HepG2 (cell line): ENCODE data around the gene GTF3C5. TPM values are rescaled to one million over a fixed set of nuclear protein-coding genes. Genes with fewer than 3 reads are reported as not detected.

Experiments used
- ETV6 ChIP-seq: sonication (generic); formaldehyde crosslinking; conservative IDR thresholded peaks from 2 replicates; pipeline ENCODE4 v1.4.0; 2020; ENCODE audit warnings: missing genetic modification reagents
- FOXP1 ChIP-seq, 2 experiments: fragments of 450-650 bp in 1 of 2; IDR thresholded peaks; 2 replicates each; pipeline ENCODE4 v1.6.1; 2017 to 2018; ENCODE audit warnings: antibody characterized with exemption in 1 of 2
- GLI4 ChIP-seq: sonication (generic); formaldehyde crosslinking; IDR thresholded peaks from 2 replicates; pipeline ENCODE4 v1.5.1; 2020; ENCODE audit warnings: missing genetic modification reagents, mild to moderate bottlenecking, moderate library complexity, borderline replicate concordance
- HMG20B ChIP-seq: conservative IDR thresholded peaks from 2 replicates; pipeline ENCODE4 v1.6.1; 2016; ENCODE audit warnings: missing genetic modification reagents, missing compliant biosample characterization
- HNRNPLL ChIP-seq: fragments of 200-400 bp; formaldehyde crosslinking; IDR thresholded peaks from 2 replicates; pipeline ENCODE4 v1.6.1; 2017; ENCODE audit warnings: mild to moderate bottlenecking, low read depth, low read length; ENCODE audit not compliant: poor library complexity, severe bottlenecking
- HNRNPUL1 ChIP-seq: fragments of 200-400 bp; formaldehyde crosslinking; IDR thresholded peaks from 2 replicates; pipeline ENCODE4 v1.6.1; 2017; ENCODE audit warnings: low read depth, mild to moderate bottlenecking, low read length, moderate library complexity
- NCOA5 ChIP-seq: sonication (generic); formaldehyde crosslinking; IDR thresholded peaks from 2 replicates; pipeline ENCODE4 v1.4.0; 2020; ENCODE audit warnings: missing genetic modification reagents
- NPAS2 ChIP-seq: sonication (generic); formaldehyde crosslinking; IDR thresholded peaks from 2 replicates; pipeline ENCODE4 v1.8.0; 2022; ENCODE audit warnings: mild to moderate bottlenecking, missing genetic modification reagents, borderline replicate concordance
- SALL1 ChIP-seq: sonication (generic); formaldehyde crosslinking; IDR thresholded peaks from 2 replicates; pipeline ENCODE4 v1.8.0; 2022; ENCODE audit warnings: mild to moderate bottlenecking, missing genetic modification reagents
- SRSF4 ChIP-seq: fragments of 200-400 bp; formaldehyde crosslinking; IDR thresholded peaks from one replicate; pipeline ENCODE4 v1.6.1; 2018; ENCODE audit warnings: mild to moderate bottlenecking, low read depth, low read length, moderate library complexity; ENCODE audit not compliant: poor library complexity, severe bottlenecking
- TAF15 ChIP-seq: fragments of 200-400 bp; formaldehyde crosslinking; IDR thresholded peaks from one replicate; pipeline ENCODE4 v1.6.1; 2018; ENCODE audit warnings: mild to moderate bottlenecking, low read depth, low read length; ENCODE audit not compliant: poor library complexity, severe bottlenecking
- TCF7 ChIP-seq: sonication (generic); IDR thresholded peaks from 2 replicates; pipeline ENCODE4 v1.6.1; 2016; ENCODE audit warnings: antibody characterized with exemption, low read depth
- ZFP1 ChIP-seq: IDR thresholded peaks from 2 replicates; pipeline ENCODE4 v1.6.1; 2016
- ZFP36 ChIP-seq: fragments of 150-350 bp; IDR thresholded peaks from 2 replicates; pipeline ENCODE4 v1.6.1; 2018; ENCODE audit warnings: borderline replicate concordance, low read length, low read depth; ENCODE audit not compliant: partially characterized antibody
- ZNF263 ChIP-seq: sonication (generic); formaldehyde crosslinking; IDR thresholded peaks from 2 replicates; pipeline ENCODE4 v1.4.0; 2020; ENCODE audit warnings: missing genetic modification reagents
- ZNF441 ChIP-seq: sonication (generic); formaldehyde crosslinking; IDR thresholded peaks from 2 replicates; pipeline ENCODE4 v1.7.0; 2021; ENCODE audit warnings: missing genetic modification reagents, borderline replicate concordance
- ZNF570 ChIP-seq: sonication (generic); formaldehyde crosslinking; IDR thresholded peaks from 2 replicates; pipeline ENCODE4 v1.4.0; 2020; ENCODE audit warnings: mild to moderate bottlenecking, missing genetic modification reagents, borderline replicate concordance
- ZNF652 ChIP-seq: IDR thresholded peaks from 2 replicates; pipeline ENCODE4 v1.6.1; 2016; ENCODE audit warnings: low read depth, borderline replicate concordance
- ZNF781 ChIP-seq: sonication (generic); formaldehyde crosslinking; IDR thresholded peaks from 2 replicates; pipeline ENCODE4 v1.5.1; 2020; ENCODE audit warnings: borderline replicate concordance, mild to moderate bottlenecking, missing genetic modification reagents; ENCODE audit errors: not compliant biosample characterization
- ZNF891 ChIP-seq: sonication (generic); formaldehyde crosslinking; IDR thresholded peaks from 2 replicates; pipeline ENCODE4 v1.5.0; 2020; ENCODE audit warnings: mild to moderate bottlenecking, missing genetic modification reagents
- polyA plus RNA-seq, 8 experiments: library from polyadenylated mRNA; depleted of rRNA in 3 of 8; stranded (reverse) in 7 of 8; unstranded in 1 of 8; fragments of >200 nt; fragmentation: Illumina TruSeq in 4 of 8; extraction: Trizol in 4 of 8; gene quantifications; 2 replicates each; pipeline versions ENCODE4 v1.2.1 to v1.2.3, GENCODE V29; 2011 to 2016; ENCODE audit warnings: low read depth in 4 of 8, missing spikeins in 1 of 8, mixed read lengths in 1 of 8; ENCODE audit not compliant: insufficient read depth in 1 of 8
- total RNA-seq, 5 experiments: library from RNA; depleted of rRNA; stranded (reverse); fragments of >200 nt; fragmentation: Illumina TruSeq; extraction: Trizol; gene quantifications; 2 replicates each; pipeline ENCODE4 v1.2.3, GENCODE V29; 2016; ENCODE audit warnings: low read depth in 1 of 5
- TF ChIP-seq, protein P1 (sequence below): sonication (generic); formaldehyde crosslinking; IDR thresholded peaks from 2 replicates; pipeline ENCODE4 v1.8.0; 2023; ENCODE audit warnings: mild to moderate bottlenecking, missing genetic modification reagents
- TF ChIP-seq, protein P2 (sequence below): sonication (generic); formaldehyde crosslinking; IDR thresholded peaks from 2 replicates; pipeline ENCODE4 v1.4.0; 2020; ENCODE audit warnings: mild to moderate bottlenecking, missing genetic modification reagents, borderline replicate concordance
- TF ChIP-seq, protein P3 (sequence below): sonication (generic); formaldehyde crosslinking; IDR thresholded peaks from 2 replicates; pipeline ENCODE4 v1.5.0; 2020; ENCODE audit warnings: missing genetic modification reagents, mild to moderate bottlenecking, borderline replicate concordance
- TF ChIP-seq, protein P4 (sequence below): sonication (generic); formaldehyde crosslinking; IDR thresholded peaks from 2 replicates; pipeline ENCODE4 v1.4.0; 2020; ENCODE audit warnings: missing genetic modification reagents

GTF3C5 gene
- total and polyA plus RNA-seq, 2 of the 13 experiments (the other 11 are each of a cell fraction or from before 2014, with no cell fraction given) = 66.9 to 92.6 TPM

DNA sequence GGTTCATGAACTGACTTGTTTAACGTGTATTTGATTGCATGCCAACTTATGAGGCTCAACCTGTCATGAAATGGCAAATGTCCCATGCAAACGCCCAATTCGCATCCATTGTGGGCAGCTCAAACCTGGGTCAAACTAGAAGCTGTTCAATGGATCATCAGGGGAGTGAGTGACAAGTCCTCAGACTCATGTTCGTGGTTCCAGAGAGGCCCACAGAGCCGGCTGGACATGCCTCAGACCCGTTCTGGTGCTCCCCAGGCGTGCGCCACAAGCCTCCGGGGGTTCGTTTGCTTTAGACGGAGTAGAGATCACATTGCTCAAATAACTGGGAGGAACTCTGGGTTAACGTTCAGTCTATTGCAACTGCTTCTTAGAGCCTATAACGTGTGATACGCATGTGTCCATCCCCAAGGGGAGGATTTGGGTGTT, 37.3 kb upstream of the GTF3C5 start (continued):
- TF ChIP-seq, protein P1, sequence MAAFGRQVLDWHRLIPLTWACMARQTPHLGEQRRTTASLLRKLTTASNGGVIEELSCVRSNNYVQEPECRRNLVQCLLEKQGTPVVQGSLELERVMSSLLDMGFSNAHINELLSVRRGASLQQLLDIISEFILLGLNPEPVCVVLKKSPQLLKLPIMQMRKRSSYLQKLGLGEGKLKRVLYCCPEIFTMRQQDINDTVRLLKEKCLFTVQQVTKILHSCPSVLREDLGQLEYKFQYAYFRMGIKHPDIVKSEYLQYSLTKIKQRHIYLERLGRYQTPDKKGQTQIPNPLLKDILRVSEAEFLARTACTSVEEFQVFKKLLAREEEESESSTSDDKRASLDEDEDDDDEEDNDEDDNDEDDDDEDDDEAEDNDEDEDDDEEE (CRISPR knock-in tag) = no peak
- TF ChIP-seq ZNF570 (CRISPR knock-in tag) = no peak
- peak; percentile 62 for TF ChIP-seq HNRNPLL
- no peak for TF ChIP-seq ZFP36
- TF ChIP-seq HMG20B (CRISPR knock-in tag) = no peak
- no peak for TF ChIP-seq NPAS2 (CRISPR knock-in tag)
- TF ChIP-seq ZNF652 = no peak
- TF ChIP-seq ETV6 (CRISPR knock-in tag) = no peak
- TF ChIP-seq SALL1 = 0 out of 2 replicates have a peak, but pooled peaks have one; percentile 14
- 0 out of 2 replicates have a peak, but pooled peaks have one; percentile 22 for TF ChIP-seq ZNF891 (CRISPR knock-in tag)
- no peak for TF ChIP-seq NCOA5 (CRISPR knock-in tag)
- TF ChIP-seq ZFP1 = no peak
- TF ChIP-seq SRSF4 = no peak
- TF ChIP-seq, protein P2, sequence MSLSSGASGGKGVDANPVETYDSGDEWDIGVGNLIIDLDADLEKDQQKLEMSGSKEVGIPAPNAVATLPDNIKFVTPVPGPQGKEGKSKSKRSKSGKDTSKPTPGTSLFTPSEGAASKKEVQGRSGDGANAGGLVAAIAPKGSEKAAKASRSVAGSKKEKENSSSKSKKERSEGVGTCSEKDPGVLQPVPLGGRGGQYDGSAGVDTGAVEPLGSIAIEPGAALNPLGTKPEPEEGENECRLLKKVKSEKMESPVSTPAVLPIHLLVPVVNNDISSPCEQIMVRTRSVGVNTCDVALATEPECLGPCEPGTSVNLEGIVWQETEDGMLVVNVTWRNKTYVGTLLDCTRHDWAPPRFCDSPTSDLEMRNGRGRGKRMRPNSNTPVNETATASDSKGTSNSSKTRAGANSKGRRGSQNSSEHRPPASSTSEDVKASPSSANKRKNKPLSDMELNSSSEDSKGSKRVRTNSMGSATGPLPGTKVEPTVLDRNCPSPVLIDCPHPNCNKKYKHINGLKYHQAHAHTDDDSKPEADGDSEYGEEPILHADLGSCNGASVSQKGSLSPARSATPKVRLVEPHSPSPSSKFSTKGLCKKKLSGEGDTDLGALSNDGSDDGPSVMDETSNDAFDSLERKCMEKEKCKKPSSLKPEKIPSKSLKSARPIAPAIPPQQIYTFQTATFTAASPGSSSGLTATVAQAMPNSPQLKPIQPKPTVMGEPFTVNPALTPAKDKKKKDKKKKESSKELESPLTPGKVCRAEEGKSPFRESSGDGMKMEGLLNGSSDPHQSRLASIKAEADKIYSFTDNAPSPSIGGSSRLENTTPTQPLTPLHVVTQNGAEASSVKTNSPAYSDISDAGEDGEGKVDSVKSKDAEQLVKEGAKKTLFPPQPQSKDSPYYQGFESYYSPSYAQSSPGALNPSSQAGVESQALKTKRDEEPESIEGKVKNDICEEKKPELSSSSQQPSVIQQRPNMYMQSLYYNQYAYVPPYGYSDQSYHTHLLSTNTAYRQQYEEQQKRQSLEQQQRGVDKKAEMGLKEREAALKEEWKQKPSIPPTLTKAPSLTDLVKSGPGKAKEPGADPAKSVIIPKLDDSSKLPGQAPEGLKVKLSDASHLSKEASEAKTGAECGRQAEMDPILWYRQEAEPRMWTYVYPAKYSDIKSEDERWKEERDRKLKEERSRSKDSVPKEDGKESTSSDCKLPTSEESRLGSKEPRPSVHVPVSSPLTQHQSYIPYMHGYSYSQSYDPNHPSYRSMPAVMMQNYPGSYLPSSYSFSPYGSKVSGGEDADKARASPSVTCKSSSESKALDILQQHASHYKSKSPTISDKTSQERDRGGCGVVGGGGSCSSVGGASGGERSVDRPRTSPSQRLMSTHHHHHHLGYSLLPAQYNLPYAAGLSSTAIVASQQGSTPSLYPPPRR = no peak
- TF ChIP-seq ZNF441 (CRISPR knock-in tag) = no peak; the same call in 1 of the 2 replicates
- TF ChIP-seq ZNF781 (CRISPR knock-in tag) = no peak
- TF ChIP-seq, protein P3, sequence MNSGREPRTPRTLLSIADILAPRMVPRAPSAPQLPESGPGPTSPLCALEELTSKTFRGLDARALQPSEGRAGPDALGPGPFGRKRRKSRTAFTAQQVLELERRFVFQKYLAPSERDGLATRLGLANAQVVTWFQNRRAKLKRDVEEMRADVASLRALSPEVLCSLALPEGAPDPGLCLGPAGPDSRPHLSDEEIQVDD = no peak
- no peak for TF ChIP-seq FOXP1 (IDR thresholded peaks at IDR 0.05)
- TF ChIP-seq FOXP1 (CRISPR knock-in tag; IDR thresholded peaks at IDR 0.05) = no peak
- TF ChIP-seq GLI4 (CRISPR knock-in tag) = no peak
- TF ChIP-seq ZNF263 (CRISPR knock-in tag) = peak; percentile 97
- no peak for TF ChIP-seq TAF15
- no peak for TF ChIP-seq TCF7
- TF ChIP-seq, protein P4, sequence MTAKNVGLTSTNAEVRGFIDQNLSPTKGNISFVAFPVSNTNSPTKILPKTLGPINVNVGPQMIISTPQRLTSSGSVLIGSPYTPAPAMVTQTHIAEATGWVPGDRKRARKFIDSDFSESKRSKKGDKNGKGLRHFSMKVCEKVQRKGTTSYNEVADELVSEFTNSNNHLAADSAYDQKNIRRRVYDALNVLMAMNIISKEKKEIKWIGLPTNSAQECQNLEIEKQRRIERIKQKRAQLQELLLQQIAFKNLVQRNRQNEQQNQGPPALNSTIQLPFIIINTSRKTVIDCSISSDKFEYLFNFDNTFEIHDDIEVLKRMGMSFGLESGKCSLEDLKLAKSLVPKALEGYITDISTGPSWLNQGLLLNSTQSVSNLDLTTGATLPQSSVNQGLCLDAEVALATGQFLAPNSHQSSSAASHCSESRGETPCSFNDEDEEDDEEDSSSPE (CRISPR knock-in tag) = 0 out of 2 replicates have a peak, but pooled peaks have one; percentile 40
- no peak for TF ChIP-seq HNRNPUL1
